OCI-LY1 (cell line): ENCODE results near the gene CITED2.

ENCODE experiments used
- H2AFZ ChIP-seq: fragments of 200-600 bp; sonication (generic), shearing (Covaris generic); 2 replicates; pipeline ENCODE4 v1.6.0; 2014; ENCODE audit warnings: antibody characterized with exemption, mild to moderate bottlenecking, low read length
- H3F3A ChIP-seq: fragments of 200-600 bp; sonication (generic), shearing (Covaris generic); 2 replicates; pipeline ENCODE4 v1.6.0; 2014; ENCODE audit warnings: mild to moderate bottlenecking, antibody characterized with exemption, low read length, moderate library complexity; ENCODE audit not compliant: insufficient read depth
- H3K27ac ChIP-seq: fragments of 200-600 bp; sonication (generic); 2 replicates; pipeline ENCODE4 v1.5.1; 2014; ENCODE audit warnings: low read length, mixed run types, mild to moderate bottlenecking, low read depth; ENCODE audit not compliant: poor library complexity, severe bottlenecking
- H3K27me3 ChIP-seq: fragments of 200-600 bp; sonication (generic); 2 replicates; pipeline ENCODE4 v1.6.0; 2014; ENCODE audit warnings: antibody characterized with exemption, mild to moderate bottlenecking, low read length, moderate library complexity; ENCODE audit not compliant: insufficient read depth
- H3K36me3 ChIP-seq: fragments of 200-600 bp; sonication (generic); 2 replicates; pipeline ENCODE4 v1.6.1; 2014; ENCODE audit warnings: mild to moderate bottlenecking, antibody characterized with exemption, low read length, moderate library complexity, mixed read lengths; ENCODE audit not compliant: insufficient read depth
- H3K4me1 ChIP-seq: fragments of 200-600 bp; sonication (generic); 2 replicates; pipeline ENCODE4 v1.5.1; 2014; ENCODE audit warnings: mild to moderate bottlenecking, low read length, moderate library complexity; ENCODE audit not compliant: insufficient read depth, severe bottlenecking
- H3K4me2 ChIP-seq: fragments of 200-600 bp; sonication (generic), shearing (Covaris generic); 2 replicates; pipeline ENCODE4 v1.6.1; 2014; ENCODE audit warnings: low read length
- H3K4me3 ChIP-seq: fragments of 200-600 bp; sonication (generic); 2 replicates; pipeline ENCODE4 v1.5.1; 2014; ENCODE audit warnings: low read length, low read depth, mild to moderate bottlenecking, mixed read lengths; ENCODE audit not compliant: poor library complexity, severe bottlenecking
- H3K79me2 ChIP-seq: fragments of 200-600 bp; shearing (Covaris generic); 2 replicates; pipeline ENCODE4 v1.6.1; 2016; ENCODE audit warnings: mixed run types, low read length, mixed read lengths; ENCODE audit not compliant: insufficient read depth
- H3K9ac ChIP-seq: fragments of 200-600 bp; sonication (generic), shearing (Covaris generic); 2 replicates; pipeline ENCODE4 v1.6.1; 2014; ENCODE audit warnings: mild to moderate bottlenecking, low read length, mixed read lengths
- H3K9me2 ChIP-seq: fragments of 200-600 bp; sonication (generic), shearing (Covaris generic); 2 replicates; pipeline ENCODE4 v1.6.1; 2014; ENCODE audit warnings: low read depth, mild to moderate bottlenecking, low read length, mixed read lengths
- H3K9me3 ChIP-seq: fragments of 200-600 bp; shearing (Covaris generic); 2 replicates; pipeline ENCODE4 v1.6.1; 2014; ENCODE audit warnings: low read length, mixed read lengths
- H4K20me1 ChIP-seq: fragments of 200-600 bp; sonication (generic), shearing (Covaris generic); 2 replicates; pipeline ENCODE4 v1.6.0; 2016; ENCODE audit warnings: mild to moderate bottlenecking, low read length; ENCODE audit not compliant: insufficient read depth
- CTCF ChIP-seq: fragments of 200-600 bp; sonication (generic), shearing (Covaris generic); IDR thresholded peaks from 2 replicates; pipeline ENCODE4 v1.5.1; 2017; ENCODE audit warnings: mild to moderate bottlenecking, antibody characterized with exemption, low read length, moderate library complexity, mixed read lengths
- EZH2 ChIP-seq: fragments of 200-600 bp; sonication (generic), shearing (Covaris generic); IDR thresholded peaks from 2 replicates; pipeline ENCODE4 v1.8.0; 2017; ENCODE audit warnings: borderline replicate concordance, mixed run types, mild to moderate bottlenecking, antibody characterized with exemption, low read length, moderate library complexity, mixed read lengths

CITED2 gene

GRCh38 chr6:139378882-139379341, 4.5 kb upstream of the CITED2 start:
- H3K4me3 ChIP-seq, result no peak overlapping the region
- no peak overlapping the region for H2AFZ ChIP-seq
- H3K36me3 ChIP-seq, result no peaks in the 10 kb centered on the region
- no peaks in the 10 kb centered on the region for H3K9me2 ChIP-seq
- no peak for TF ChIP-seq CTCF
- no peak for TF ChIP-seq EZH2
- H3K9ac ChIP-seq, result no peak overlapping the region
- no peaks in the 10 kb centered on the region for H3K9me3 ChIP-seq
- H3K27ac ChIP-seq, result no peak overlapping the region
- no peaks in the 10 kb centered on the region for H4K20me1 ChIP-seq
- H3K4me1 ChIP-seq, result peaks cover 22% of the 10 kb centered on the region
- H3K27me3 ChIP-seq, result no peaks in the 10 kb centered on the region
- no peaks in the 10 kb centered on the region for H3F3A ChIP-seq
- H3K79me2 ChIP-seq, result no peaks in the 10 kb centered on the region
- H3K4me2 ChIP-seq, result no peak overlapping the region

GRCh38 chr6:139378226-139378625, 3.8 kb upstream of the CITED2 start:
- H3K4me2 ChIP-seq, result no peak overlapping the region
- no peaks in the 10 kb centered on the region for H3K36me3 ChIP-seq
- no peaks in the 10 kb centered on the region for H4K20me1 ChIP-seq
- H3K79me2 ChIP-seq, result no peaks in the 10 kb centered on the region
- no peak overlapping the region for H2AFZ ChIP-seq
- TF ChIP-seq EZH2, result no peak
- no peak for TF ChIP-seq CTCF
- H3K4me1 ChIP-seq, result peaks cover 22% of the 10 kb centered on the region
- H3K27ac ChIP-seq, result no peak overlapping the region
- H3F3A ChIP-seq, result no peaks in the 10 kb centered on the region
- no peaks in the 10 kb centered on the region for H3K9me2 ChIP-seq
- no peak overlapping the region for H3K4me3 ChIP-seq
- H3K9ac ChIP-seq, result no peak overlapping the region
- H3K9me3 ChIP-seq, result no peaks in the 10 kb centered on the region
- H3K27me3 ChIP-seq, result no peaks in the 10 kb centered on the region

GRCh38 chr6:139376604-139377218, 2.3 kb upstream of the CITED2 start:
- H3F3A ChIP-seq, result no peaks in the 10 kb centered on the region
- no peaks in the 10 kb centered on the region for H4K20me1 ChIP-seq
- H3K9me3 ChIP-seq, result no peaks in the 10 kb centered on the region
- peak overlapping the region; percentile 94 for H3K4me3 ChIP-seq
- H3K36me3 ChIP-seq, result peaks cover 4% of the 10 kb centered on the region; the same call in 1 of the 2 replicates
- H3K27me3 ChIP-seq, result no peaks in the 10 kb centered on the region
- TF ChIP-seq EZH2, result no peak
- TF ChIP-seq CTCF, result no peak
- H3K4me2 ChIP-seq, result peak overlapping the region; percentile 89
- H3K9me2 ChIP-seq, result no peaks in the 10 kb centered on the region
- H3K9ac ChIP-seq, result no peak overlapping the region; the same call in 1 of the 2 replicates
- peak overlapping the region; percentile 95 for H3K27ac ChIP-seq
- H3K79me2 ChIP-seq, result no peaks in the 10 kb centered on the region
- H2AFZ ChIP-seq, result peak overlapping the region; percentile 37; the same call in 1 of the 2 replicates
- peaks cover 33% of the 10 kb centered on the region for H3K4me1 ChIP-seq
